GM15510 (cell line): Measurements from ENCODE around the gene ST6GALNAC3.

Source experiments
- POLR2A ChIP-seq: IDR thresholded peaks from 3 replicates; pipeline ENCODE4 v1.6.1; 2011; ENCODE audit warnings: borderline replicate concordance; ENCODE audit not compliant: insufficient read length; ENCODE audit errors: extremely low read depth

Gene ST6GALNAC3

GRCh38 chr1:76146184-76146583 lies 71.6 kb downstream of the ST6GALNAC3 start:
- TF ChIP-seq POLR2A: no peak

GRCh38 chr1:76147917-76148316 lies 73.4 kb downstream of the ST6GALNAC3 start:
- TF ChIP-seq POLR2A: no peak

GRCh38 chr1:76148460-76148859 lies 73.9 kb downstream of the ST6GALNAC3 start:
- TF ChIP-seq POLR2A: no peak

- no peak for TF ChIP-seq POLR2A
Measured at GRCh38 chr1:76153841-76154205, 79.3 kb downstream of the ST6GALNAC3 start.

- TF ChIP-seq POLR2A: no peak
Measured at GRCh38 chr1:76154206-76154956, 79.8 kb downstream of the ST6GALNAC3 start.

GRCh38 chr1:76156987-76157386 lies 82.4 kb downstream of the ST6GALNAC3 start:
- TF ChIP-seq POLR2A: no peak

- TF ChIP-seq POLR2A: no peak
Measured at GRCh38 chr1:76158126-76158525, 83.6 kb downstream of the ST6GALNAC3 start.

GRCh38 chr1:76160225-76160624 lies 85.7 kb downstream of the ST6GALNAC3 start:
- no peak for TF ChIP-seq POLR2A

GRCh38 chr1:76161451-76161850 lies 86.9 kb downstream of the ST6GALNAC3 start:
- TF ChIP-seq POLR2A: no peak

GRCh38 chr1:76162254-76162653 lies 87.7 kb downstream of the ST6GALNAC3 start:
- no peak for TF ChIP-seq POLR2A

GRCh38 chr1:76164165-76164564 lies 89.6 kb downstream of the ST6GALNAC3 start:
- TF ChIP-seq POLR2A: no peak

GRCh38 chr1:76170084-76170483 lies 95.5 kb downstream of the ST6GALNAC3 start:
- TF ChIP-seq POLR2A: no peak

- TF ChIP-seq POLR2A: no peak
Measured at GRCh38 chr1:76170513-76170912, 96.0 kb downstream of the ST6GALNAC3 start.

- no peak for TF ChIP-seq POLR2A
Measured at GRCh38 chr1:76176000-76176399, 101.5 kb downstream of the ST6GALNAC3 start.

GRCh38 chr1:76177615-76178014 lies 103.1 kb downstream of the ST6GALNAC3 start:
- TF ChIP-seq POLR2A: no peak

- TF ChIP-seq POLR2A: no peak
Measured at GRCh38 chr1:76179219-76179698, 104.7 kb downstream of the ST6GALNAC3 start.
